ENCODE data around the gene OR10X1.

Gene OR10X1

GRCh38 chr1:158583962-158584361 is 4.3 kb upstream of the OR10X1 start:
- TF ChIP-seq CTCF (IDR thresholded peaks at IDR 0.05; ENCODE audit: borderline replicate concordance, control extremely low read depth, extremely low read depth, insufficient read depth, missing control alignments), result no peak
- in situ Hi-C loops (cut with MboI; ENCODE audit: low sequenced_read_pairs, unreplicated experiment), result no loop called here
- DNase-seq (ENCODE audit: low spot score), result no peak

GRCh38 chr1:158577561-158577960 is 2.1 kb downstream of the OR10X1 start:
- DNase-seq (ENCODE audit: low spot score), result no peak
- in situ Hi-C loops (cut with MboI; ENCODE audit: low sequenced_read_pairs, unreplicated experiment), result no loop called here
- TF ChIP-seq CTCF (IDR thresholded peaks at IDR 0.05; ENCODE audit: borderline replicate concordance, control extremely low read depth, extremely low read depth, insufficient read depth, missing control alignments), result no peak

- in situ Hi-C loops (cut with MboI; ENCODE audit: low sequenced_read_pairs, unreplicated experiment), result no loop called here
- no peak for DNase-seq (ENCODE audit: low spot score)
- no peak for TF ChIP-seq CTCF (IDR thresholded peaks at IDR 0.05; ENCODE audit: borderline replicate concordance, control extremely low read depth, extremely low read depth, insufficient read depth, missing control alignments)
These were observed 7.5 kb downstream of the OR10X1 start for GRCh38 chr1:158572226-158572625.

- no peak for TF ChIP-seq CTCF (IDR thresholded peaks at IDR 0.05; ENCODE audit: borderline replicate concordance, control extremely low read depth, extremely low read depth, insufficient read depth, missing control alignments)
- DNase-seq (ENCODE audit: low spot score), result no peak
- in situ Hi-C loops (cut with MboI; ENCODE audit: low sequenced_read_pairs, unreplicated experiment), result no loop called here
These were observed 9.2 kb downstream of the OR10X1 start, which contains the start of gene OR6P1 for GRCh38 chr1:158570480-158570879. TSS of gene OR6P1 (minus strand) at chr1:158570580. CDS start at chr1:158563604, 6,976 bp downstream.

GRCh38 chr1:158564608-158565007 is 15.1 kb downstream of the OR10X1 start:
- in situ Hi-C loops (cut with MboI; ENCODE audit: low sequenced_read_pairs, unreplicated experiment), result no loop called here
- no peak for TF ChIP-seq CTCF (IDR thresholded peaks at IDR 0.05; ENCODE audit: borderline replicate concordance, control extremely low read depth, extremely low read depth, insufficient read depth, missing control alignments)
- DNase-seq (ENCODE audit: low spot score), result no peak

GRCh38 chr1:158563853-158564252 is 15.8 kb downstream of the OR10X1 start:
- no peak for DNase-seq (ENCODE audit: low spot score)
- in situ Hi-C loops (cut with MboI; ENCODE audit: low sequenced_read_pairs, unreplicated experiment), result no loop called here
- TF ChIP-seq CTCF (IDR thresholded peaks at IDR 0.05; ENCODE audit: borderline replicate concordance, control extremely low read depth, extremely low read depth, insufficient read depth, missing control alignments), result no peak

- DNase-seq (ENCODE audit: low spot score), result no peak
- in situ Hi-C loops (cut with MboI; ENCODE audit: low sequenced_read_pairs, unreplicated experiment), result no loop called here
These were observed 20.0 kb downstream of the OR10X1 start for GRCh38 chr1:158559696-158560095.

More at GRCh38 chr1:158559696-158560095, 20.0 kb downstream of the OR10X1 start:
- no peak for TF ChIP-seq CTCF (IDR thresholded peaks at IDR 0.05; ENCODE audit: borderline replicate concordance, control extremely low read depth, extremely low read depth, insufficient read depth, missing control alignments)

All from GM13976 (cell line).